Adrenal gland (tissue), 12 donors: Measurements from ENCODE around the gene LPGAT1. TPM values are rescaled to one million over a fixed set of nuclear protein-coding genes. Genes with fewer than 3 reads are reported as not detected.
A peak's percentile ranks its signal among the peaks of the same experiment; 100 is the strongest.

Source experiments
- DNase-seq, 7 donors: peaks; one replicate each; pipeline ENCODE4 v3.0.0-alpha.2; 2019 to 2020
- H3K27ac ChIP-seq, 5 donors: fragments of 200-600 bp; sonication (generic) in 4 of 5; 1 replicate in 3 of 5; 2 replicates in 2 of 5; pipeline versions ENCODE4 v1.5.1 to v1.8.0; 2016 to 2020; ENCODE audit warnings: mild to moderate bottlenecking in 1 of 5
- H3K27me3 ChIP-seq: fragments of 200-600 bp; 2 replicates; pipeline ENCODE4 v1.8.0; 2021
- H3K36me3 ChIP-seq, 2 donors: fragments of 200-600 bp; replicated peaks in 1 of 2; 1 replicate in 1 of 2; 2 replicates in 1 of 2; pipeline versions ENCODE4 v1.5.1 to v1.8.0; 2018 to 2022
- H3K4me1 ChIP-seq, 2 donors: fragments of 200-600 bp; replicated peaks in 1 of 2; 1 replicate in 1 of 2; 2 replicates in 1 of 2; pipeline versions ENCODE4 v1.5.1 to v1.8.0; 2018 to 2021
- H3K4me3 ChIP-seq, 4 donors: fragments of 200-600 bp; sonication (generic) in 3 of 4; one replicate each; pipeline ENCODE4 v1.5.1; 2016 to 2018
- H3K9me3 ChIP-seq, 3 donors: fragments of 200-600 bp; sonication (generic) in 1 of 3; replicated peaks in 1 of 3; 1 replicate in 2 of 3; 2 replicates in 1 of 3; pipeline versions ENCODE4 v1.5.1 to v1.8.0; 2016 to 2021
- POLR2A ChIP-seq, 2 donors: fragments of 450-650 bp; IDR thresholded peaks; one replicate each; pipeline ENCODE4 v1.6.1; 2017; ENCODE audit warnings: antibody characterized with exemption in 2 of 2, mild to moderate bottlenecking in 2 of 2, moderate library complexity in 1 of 2
- WGBS, 4 donors: extraction: QIAGEN DNeasy Blood & Tissue Kit in 2 of 4; methylation state at CpG; one replicate each; pipeline versions ENCODE4 v1.1.5 to v1.1.7; 2013 to 2017; 5-methylcytosine and 5-hydroxymethylcytosine counted together
- intact Hi-C, 2 donors: fragments of 100-400 bp; cut with DNase I; formaldehyde crosslinking; loops; one replicate each; pipeline versions ENCODE4 v1.14.1 to v1.15.0; 2022 to 2023
- polyA plus RNA-seq, 3 donors: library from polyadenylated mRNA; stranded (reverse); fragments of 200-250 nt in 2 of 3; fragments of 350-450 nt in 1 of 3; fragmentation: Illumina TruSeq in 1 of 3; extraction: RNeasy Lipid Tissue Mini Kit (QIAGEN cat#74804) in 1 of 3; gene quantifications; one replicate each; pipeline ENCODE4 v1.2.3, GENCODE V29; 2013 to 2014
- total RNA-seq, 9 donors: library from RNA; depleted of rRNA in 4 of 9; stranded (reverse); fragments of >200 nt in 4 of 9; fragments of 120-200 nt in 1 of 9; fragmentation: NEBNext Ultra II Directional in 1 of 9; extraction: Animal tissue kit (Norgen Biotek cat#: 25700) in 1 of 9; gene quantifications; one replicate each; pipeline versions ENCODE4 v1.1.0 to v1.2.4, GENCODE V29; 2013 to 2023
- TF ChIP-seq, protein P1 (sequence below), 6 experiments: fragments of 450-650 bp in 4 of 6; fragments of 200-600 bp in 2 of 6; sonication (generic) in 1 of 6; IDR thresholded peaks; 1 replicate in 5 of 6; 2 replicates in 1 of 6; pipeline versions ENCODE4 v1.5.1 to v1.8.0; 2016 to 2021; ENCODE audit warnings: antibody characterized with exemption in 6 of 6, mild to moderate bottlenecking in 2 of 6, moderate library complexity in 1 of 6
- donor health status: healthy with polysubstance abuse.
- donor health status: Bipolar disorder and iron deficiency.
- donor health status: DM: yes; HTN: yes; CAD: no.
- donor health status: DM: no; HTN: no; CAD: no.
- donor health status: DM: no; HTN: no; CAD: no.
- donor health status: DM: yes; HTN: yes; CAD: no.

The LPGAT1 gene
- total and polyA plus RNA-seq, 12 donors: 10.7 to 113 (median 75.6) TPM

DNA sequence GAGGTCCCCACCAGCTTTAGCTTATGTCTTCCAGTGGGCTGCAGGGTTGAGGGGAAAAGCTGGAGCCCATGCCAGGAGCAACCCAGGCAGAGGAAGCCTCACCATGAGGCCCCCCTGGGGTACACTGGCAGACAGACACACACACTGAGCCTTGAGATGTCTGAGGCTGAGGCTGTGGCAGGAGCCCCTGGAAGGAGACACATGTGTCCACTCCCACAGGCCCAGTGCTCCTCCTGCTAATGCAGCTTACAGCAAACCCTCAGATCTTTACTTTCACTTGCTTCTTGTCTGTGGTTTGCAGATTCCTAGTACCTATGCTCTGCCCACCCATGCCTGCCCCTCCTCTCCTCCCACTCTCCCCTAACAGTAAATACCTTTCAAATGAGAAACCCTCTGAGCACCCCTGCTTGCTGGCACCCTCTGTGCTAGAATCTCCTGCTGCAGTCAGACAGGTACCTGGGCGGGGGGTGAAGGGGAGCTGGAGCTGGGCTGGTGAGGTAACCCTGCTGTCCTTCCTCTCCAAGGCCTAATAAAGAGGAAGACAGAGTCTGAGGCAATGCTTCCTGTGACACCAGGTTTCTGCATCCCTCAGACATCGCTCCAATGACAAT lies 91.8 kb downstream of the LPGAT1 start:
- TF ChIP-seq, protein P1, sequence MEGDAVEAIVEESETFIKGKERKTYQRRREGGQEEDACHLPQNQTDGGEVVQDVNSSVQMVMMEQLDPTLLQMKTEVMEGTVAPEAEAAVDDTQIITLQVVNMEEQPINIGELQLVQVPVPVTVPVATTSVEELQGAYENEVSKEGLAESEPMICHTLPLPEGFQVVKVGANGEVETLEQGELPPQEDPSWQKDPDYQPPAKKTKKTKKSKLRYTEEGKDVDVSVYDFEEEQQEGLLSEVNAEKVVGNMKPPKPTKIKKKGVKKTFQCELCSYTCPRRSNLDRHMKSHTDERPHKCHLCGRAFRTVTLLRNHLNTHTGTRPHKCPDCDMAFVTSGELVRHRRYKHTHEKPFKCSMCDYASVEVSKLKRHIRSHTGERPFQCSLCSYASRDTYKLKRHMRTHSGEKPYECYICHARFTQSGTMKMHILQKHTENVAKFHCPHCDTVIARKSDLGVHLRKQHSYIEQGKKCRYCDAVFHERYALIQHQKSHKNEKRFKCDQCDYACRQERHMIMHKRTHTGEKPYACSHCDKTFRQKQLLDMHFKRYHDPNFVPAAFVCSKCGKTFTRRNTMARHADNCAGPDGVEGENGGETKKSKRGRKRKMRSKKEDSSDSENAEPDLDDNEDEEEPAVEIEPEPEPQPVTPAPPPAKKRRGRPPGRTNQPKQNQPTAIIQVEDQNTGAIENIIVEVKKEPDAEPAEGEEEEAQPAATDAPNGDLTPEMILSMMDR (IDR thresholded peaks at IDR 0.05): no peak
- TF ChIP-seq POLR2A (IDR thresholded peaks at IDR 0.05): no peak
- no peak for DNase-seq
- no peaks in the 10 kb centered on the region for H3K27me3 ChIP-seq
- 38 to 80% (median 63%) methylated on average over 2 of the region's 2 CpGs for WGBS, 4 donors
- H3K36me3 ChIP-seq: no peaks in the 10 kb centered on the region
- intact Hi-C loops: no loop called here
- H3K4me3 ChIP-seq: no peak overlapping the region
- H3K4me1 ChIP-seq: peaks cover 14 to 25% of the 10 kb centered on the region in 2 donors
- no peaks in the 10 kb centered on the region for H3K9me3 ChIP-seq
- H3K27ac ChIP-seq: no peak overlapping the region

DNA sequence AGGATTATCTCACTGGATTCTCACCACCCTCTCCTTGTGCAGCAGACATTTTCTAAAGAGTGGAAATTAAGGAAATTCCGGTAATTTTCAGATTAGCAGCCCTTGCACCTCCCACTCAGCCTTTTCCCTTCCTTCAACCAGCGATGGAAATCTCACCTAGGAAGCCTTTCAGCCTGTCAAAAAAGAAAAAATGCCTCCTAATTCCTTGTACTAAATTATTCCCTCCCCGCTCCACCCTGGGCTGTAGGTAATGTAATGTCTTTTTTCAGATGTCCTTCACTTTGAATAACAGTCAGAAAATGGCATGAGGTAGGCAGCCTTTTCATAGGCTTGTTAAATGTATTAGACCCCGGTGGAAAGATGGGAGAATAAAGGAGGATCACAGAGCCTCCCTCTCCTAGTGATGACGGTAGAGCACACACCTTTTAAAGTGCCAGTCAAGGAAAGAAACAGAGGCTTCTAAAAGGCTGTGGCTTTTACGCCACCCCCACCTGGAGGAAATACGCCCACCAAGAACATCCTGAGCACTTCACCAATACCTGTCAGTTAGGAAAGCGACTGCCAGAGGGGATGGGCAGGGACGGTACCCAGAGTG lies 92.4 kb downstream of the LPGAT1 start:
- no peak overlapping the region for H3K4me3 ChIP-seq
- peaks cover 14 to 25% of the 10 kb centered on the region in 2 donors for H3K4me1 ChIP-seq
- H3K9me3 ChIP-seq: no peaks in the 10 kb centered on the region
- TF ChIP-seq, protein P1 (IDR thresholded peaks at IDR 0.05): no peak
- no peak for TF ChIP-seq POLR2A (IDR thresholded peaks at IDR 0.05)
- H3K36me3 ChIP-seq: no peaks in the 10 kb centered on the region
- no peak for DNase-seq
- H3K27ac ChIP-seq: no peak overlapping the region
- intact Hi-C loops: no loop called here
- WGBS, 4 donors: 80 to 83% (median 82%) methylated on average over 9 of the region's 9 CpGs
- H3K27me3 ChIP-seq: no peaks in the 10 kb centered on the region

DNA sequence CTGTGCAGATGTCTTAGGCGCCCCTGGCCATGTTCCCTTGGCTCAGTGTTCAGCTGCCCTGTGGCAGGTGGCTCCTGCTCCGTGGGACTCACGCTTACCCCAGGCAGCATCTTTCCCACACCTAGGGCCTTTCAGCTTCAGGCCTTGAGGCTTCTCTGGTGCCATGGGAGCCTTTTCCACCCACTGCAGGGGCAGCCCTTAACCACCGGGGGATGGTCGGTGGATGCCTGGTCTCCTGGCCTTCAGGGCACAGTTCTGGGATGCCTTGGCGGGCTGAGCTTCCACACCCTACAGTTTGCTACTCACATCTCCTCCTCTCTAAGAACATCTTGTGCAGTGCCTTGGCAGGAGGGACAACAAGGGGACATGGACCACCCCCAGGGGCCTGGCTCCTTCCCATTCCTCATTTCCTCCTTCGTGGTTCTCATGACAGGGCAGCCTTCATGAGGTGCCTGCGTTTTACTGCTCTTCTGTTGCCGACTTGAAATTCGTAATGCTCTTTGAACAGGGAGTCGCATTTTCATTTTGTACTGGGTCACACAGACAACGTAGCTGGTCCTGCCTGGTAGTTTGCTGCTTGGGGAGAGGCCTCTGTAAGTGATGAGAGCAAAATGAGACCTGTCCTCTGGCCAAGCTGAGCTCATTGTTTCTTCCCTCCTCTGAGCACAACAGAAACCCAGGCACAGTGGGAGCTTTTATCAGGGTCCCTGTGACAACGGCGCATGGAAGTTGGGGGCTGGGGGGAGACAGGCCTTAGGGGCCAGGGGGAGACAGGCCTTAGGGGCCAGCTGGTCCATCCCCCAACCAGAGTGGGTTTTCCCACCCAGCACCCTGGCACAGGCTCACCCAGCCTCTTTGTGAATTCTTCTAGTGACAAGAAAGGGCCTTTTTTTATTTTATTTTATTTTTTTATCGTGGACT lies 93.2 kb downstream of the LPGAT1 start:
- no peak for DNase-seq
- no peak overlapping the region for H3K4me3 ChIP-seq
- 88 to 92% (median 89%) methylated on average over 13 to 15 of the region's 15 CpGs for WGBS, 4 donors
- H3K36me3 ChIP-seq: no peaks in the 10 kb centered on the region
- no peaks in the 10 kb centered on the region for H3K9me3 ChIP-seq
- H3K27ac ChIP-seq: no peak overlapping the region
- peaks cover 14 to 25% of the 10 kb centered on the region in 2 donors for H3K4me1 ChIP-seq
- no peak for TF ChIP-seq POLR2A (IDR thresholded peaks at IDR 0.05)
- TF ChIP-seq, protein P1 (IDR thresholded peaks at IDR 0.05): no peak
- no peaks in the 10 kb centered on the region for H3K27me3 ChIP-seq
- intact Hi-C loops: no loop called here

DNA sequence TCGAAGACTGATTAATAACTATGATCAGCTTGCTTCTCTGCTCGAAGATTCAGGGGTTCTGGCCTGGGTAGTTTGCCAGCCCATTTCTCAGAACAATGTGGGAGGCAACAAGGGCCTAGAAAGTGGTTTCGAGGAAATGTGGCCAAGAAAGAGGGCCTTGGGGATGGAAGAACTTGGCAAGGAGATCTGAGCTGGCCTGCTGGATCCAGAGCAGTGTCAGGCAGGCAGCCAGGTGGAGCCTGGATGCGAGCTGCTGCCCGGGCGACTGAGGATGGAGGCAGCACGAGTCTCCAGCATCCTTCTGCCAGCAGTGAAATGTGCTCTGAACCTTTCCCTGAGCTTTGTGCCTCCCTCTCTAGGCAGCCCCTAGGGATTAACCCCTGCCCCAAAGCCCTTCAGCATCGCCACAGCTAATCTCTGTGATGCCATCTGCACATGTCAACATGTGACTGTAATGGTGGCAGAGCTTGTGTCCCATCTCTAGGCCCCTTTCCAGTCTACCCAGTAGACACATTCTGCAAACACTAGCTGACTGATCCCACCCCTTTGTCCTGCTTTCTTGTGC lies 94.1 kb downstream of the LPGAT1 start:
- H3K4me1 ChIP-seq: peaks cover 14 to 25% of the 10 kb centered on the region in 2 donors
- WGBS, 4 donors: 40 to 52% (median 42%) methylated on average over 8 of the region's 8 CpGs
- peak; percentile 73 to 89 (median 82) for DNase-seq
- no peaks in the 10 kb centered on the region for H3K36me3 ChIP-seq
- H3K4me3 ChIP-seq: no peak overlapping the region
- H3K27ac ChIP-seq: peak overlapping the region in 4 of 5 donors; percentile 12 to 78 (median 68)
- H3K9me3 ChIP-seq: no peaks in the 10 kb centered on the region
- TF ChIP-seq, protein P1 (IDR thresholded peaks at IDR 0.05): peak in 2 of 6 experiments; percentile 13
- no peak for TF ChIP-seq POLR2A (IDR thresholded peaks at IDR 0.05)
- no peaks in the 10 kb centered on the region for H3K27me3 ChIP-seq
- intact Hi-C loops: no loop called here
